NCI-H1694 (cell line): ENCODE data around the gene RPS6KB2.
"Not testable (repeated sequence)": the region's sequence is repeated elsewhere in the genome, so short reads cannot be mapped to it uniquely, and the experiment has no call there.

Experiments
- DNase-seq: peaks from one replicate; lab custom pipeline; 2025; lab: John Stamatoyannopoulos, UW

Gene RPS6KB2

GRCh38 chr11:67410984-67411784 lies 17.1 kb upstream of the RPS6KB2 start:
- DNase-seq: no peak

DNA sequence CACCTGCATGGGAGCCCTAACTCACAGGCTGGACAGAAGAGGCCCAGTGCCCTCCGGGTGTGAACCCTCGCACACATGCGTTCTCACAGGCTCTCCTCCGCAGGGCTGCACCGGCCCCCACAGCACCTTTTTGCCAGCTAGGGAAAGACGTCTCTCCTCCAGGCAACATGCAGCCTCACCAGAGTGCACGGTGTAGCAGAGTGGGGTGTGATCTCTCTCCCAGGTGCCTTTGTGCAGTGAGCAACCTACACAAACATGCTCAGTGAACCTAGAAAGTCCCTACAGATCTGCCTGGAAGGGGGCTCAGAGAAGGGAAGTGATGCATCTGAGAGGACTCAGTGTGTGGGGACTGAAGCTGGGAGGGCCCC lies 16.5 kb upstream of the RPS6KB2 start:
- DNase-seq: no peak

- no peak for DNase-seq
Observed at GRCh38 chr11:67412495-67413179, 15.7 kb upstream of the RPS6KB2 start.

DNA sequence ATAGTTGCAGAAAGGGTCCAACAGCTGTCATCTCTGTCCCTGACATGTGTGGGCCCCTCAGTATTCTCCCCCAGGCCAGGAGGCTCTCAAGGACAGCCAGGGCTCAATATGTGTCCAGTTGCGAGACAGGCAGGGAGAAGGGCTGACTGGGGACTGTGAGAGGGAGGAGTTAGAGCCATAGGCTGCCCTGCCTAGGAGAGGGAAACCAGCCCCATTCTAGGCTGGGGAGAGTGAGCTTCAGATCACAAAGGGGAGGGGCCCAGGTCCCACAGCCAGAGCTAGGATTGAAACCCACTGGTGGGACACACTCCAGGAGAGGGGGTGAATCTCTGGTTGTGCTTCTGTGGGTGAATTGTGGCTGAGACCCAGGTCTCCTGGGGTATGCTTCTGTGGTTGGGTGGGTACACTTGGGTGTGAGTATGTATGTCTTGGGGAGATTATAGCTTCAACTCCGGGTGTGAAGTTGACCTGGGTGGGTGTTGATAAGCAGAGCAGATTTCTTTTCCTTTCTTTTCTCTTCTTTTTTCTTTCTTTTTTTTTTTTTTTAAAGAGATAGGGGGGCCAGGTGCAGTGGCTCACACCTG lies 14.9 kb upstream of the RPS6KB2 start:
- DNase-seq: no peak

GRCh38 chr11:67415501-67416304 lies 12.6 kb upstream of the RPS6KB2 start, which contains the start of gene CARNS1:
TSS of gene CARNS1 (plus strand) at chr11:67415678. CDS start at chr11:67416200, 522 bp downstream.
- no peak for DNase-seq

- peak; percentile 7 for DNase-seq
Observed at GRCh38 chr11:67416416-67417335, 11.6 kb upstream of the RPS6KB2 start.

GRCh38 chr11:67417425-67417824 lies 10.9 kb upstream of the RPS6KB2 start:
- DNase-seq: no peak

GRCh38 chr11:67418476-67419281 lies 9.6 kb upstream of the RPS6KB2 start:
- DNase-seq: no peak

DNA sequence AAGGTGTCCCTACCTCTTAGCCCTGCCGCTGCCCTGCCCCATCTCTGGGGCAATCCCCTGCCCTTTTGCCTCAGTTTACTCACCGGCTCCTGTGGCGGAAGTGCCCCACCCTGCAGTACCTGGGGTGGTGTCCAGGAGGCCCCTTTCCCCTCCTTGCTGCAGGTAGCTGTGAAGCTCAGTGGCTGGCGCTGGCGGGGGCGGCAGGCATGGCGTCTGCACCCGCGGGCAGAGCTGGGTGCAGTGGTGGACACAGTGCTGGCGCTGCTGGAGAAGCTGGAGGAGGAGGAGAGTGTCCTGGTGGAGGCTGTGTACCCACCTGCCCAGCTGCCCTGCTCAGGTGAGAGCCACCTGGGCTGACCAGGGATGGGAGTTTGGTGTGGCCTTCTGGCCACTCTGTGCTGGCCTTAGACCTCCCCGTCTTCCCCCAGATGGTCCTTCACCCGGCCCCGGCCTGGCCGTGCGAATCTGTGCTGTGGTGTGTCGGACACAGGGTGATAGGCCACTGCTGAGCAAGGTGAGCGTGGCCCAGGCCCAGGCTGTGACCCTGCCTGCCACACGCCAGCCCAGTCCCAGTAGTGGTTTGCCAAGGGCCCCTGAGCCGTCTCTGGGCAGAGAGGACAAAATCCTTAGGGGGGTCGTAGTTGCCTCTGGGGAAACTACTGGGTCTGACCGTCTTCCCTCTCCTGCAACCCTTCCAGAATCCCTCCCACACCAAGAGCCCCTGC lies 8.8 kb upstream of the RPS6KB2 start:
- no peak for DNase-seq

DNA sequence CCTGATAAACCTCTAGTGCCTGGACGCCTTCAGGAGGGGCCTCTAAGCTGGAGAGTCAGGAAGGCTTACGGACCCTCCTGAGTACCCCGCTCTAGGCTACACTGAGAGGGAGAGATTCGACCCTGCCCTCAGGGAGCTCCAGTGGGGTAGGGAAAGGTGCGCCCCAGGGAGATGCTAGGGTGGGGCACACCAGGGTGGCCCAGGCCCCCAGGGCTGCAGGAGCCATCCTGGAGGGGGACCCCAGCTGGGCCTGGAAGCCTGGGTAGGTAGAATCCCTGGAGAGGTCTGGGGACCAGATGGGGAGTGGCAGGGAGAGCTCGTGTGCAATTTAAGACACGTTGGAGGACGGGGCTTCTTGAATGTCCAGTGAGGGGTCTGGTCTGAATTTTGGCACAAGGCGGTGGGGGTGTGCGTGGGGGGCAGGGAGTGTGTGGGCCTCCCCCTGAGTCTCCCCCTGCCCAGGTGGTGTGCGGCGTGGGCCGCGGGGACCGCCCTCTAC lies 8.1 kb upstream of the RPS6KB2 start:
- DNase-seq: no peak

GRCh38 chr11:67420646-67421429 lies 7.5 kb upstream of the RPS6KB2 start:
- DNase-seq: peak; percentile 63

- no peak for DNase-seq
Observed at GRCh38 chr11:67421430-67422031, 6.8 kb upstream of the RPS6KB2 start.

DNA sequence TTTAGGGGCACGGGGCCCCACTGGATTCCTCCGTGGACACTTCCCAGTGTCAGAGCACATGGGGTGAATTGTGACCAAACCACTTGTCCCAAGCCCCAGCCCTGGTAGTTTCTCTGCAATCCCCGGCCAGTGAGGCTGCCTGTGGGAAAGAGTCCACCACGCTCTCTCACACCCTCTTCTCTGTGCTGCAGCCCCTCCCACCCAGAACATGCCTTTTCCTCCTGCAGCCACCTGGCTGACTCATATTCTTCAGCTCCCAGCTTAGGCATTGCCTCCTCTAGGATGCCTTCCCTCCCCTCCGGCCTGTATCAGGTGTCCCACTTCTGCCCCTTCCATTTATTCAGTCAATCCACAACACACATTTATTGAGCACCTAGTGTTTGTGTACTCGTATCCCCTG lies 5.4 kb upstream of the RPS6KB2 start:
- DNase-seq: no peak

DNA sequence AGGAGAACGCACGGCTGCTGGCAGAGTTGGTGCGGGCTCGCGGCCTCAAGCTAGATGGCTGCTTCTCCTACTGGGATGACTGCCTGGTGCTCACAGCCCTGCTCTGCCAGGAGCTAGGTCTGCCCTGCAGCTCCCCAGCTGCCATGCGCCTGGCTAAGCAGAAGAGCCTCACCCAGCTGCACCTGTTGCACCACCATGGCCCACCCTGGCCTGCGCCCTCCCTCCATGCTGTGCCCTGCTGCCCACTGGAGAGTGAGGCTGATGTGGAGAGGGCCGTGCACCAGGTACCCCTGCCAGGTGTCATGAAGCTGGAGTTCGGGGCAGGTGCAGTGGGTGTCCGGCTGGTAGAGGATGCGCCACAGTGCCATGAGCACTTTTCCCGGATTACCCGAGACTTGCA lies 4.8 kb upstream of the RPS6KB2 start:
- DNase-seq: no peak

- no peak for DNase-seq
Observed at GRCh38 chr11:67423891-67424613, 4.2 kb upstream of the RPS6KB2 start.

GRCh38 chr11:67427364-67427859 lies 882 bp upstream of the RPS6KB2 start:
- DNase-seq: not testable (repeated sequence)

GRCh38 chr11:67429038-67429668 lies 859 bp downstream of the RPS6KB2 start:
- DNase-seq: no peak
